Body of pancreas (tissue), 4 donors: Measurements from ENCODE around the gene SLC39A1.

ENCODE experiments used
- POLR2A ChIP-seq, 3 donors: fragments of 450-650 bp; IDR thresholded peaks; one replicate each; pipeline ENCODE4 v1.6.1; 2016; ENCODE audit warnings: antibody characterized with exemption in 3 of 3, mild to moderate bottlenecking in 2 of 3
- TF ChIP-seq, protein P1 (sequence below), 7 experiments: fragments of 450-650 bp in 4 of 7; fragments of 200-600 bp in 3 of 7; sonication (generic) in 3 of 7; IDR thresholded peaks; one replicate each; pipeline ENCODE4 v1.5.1; 2016 to 2019; ENCODE audit warnings: antibody characterized with exemption in 7 of 7

DNA sequence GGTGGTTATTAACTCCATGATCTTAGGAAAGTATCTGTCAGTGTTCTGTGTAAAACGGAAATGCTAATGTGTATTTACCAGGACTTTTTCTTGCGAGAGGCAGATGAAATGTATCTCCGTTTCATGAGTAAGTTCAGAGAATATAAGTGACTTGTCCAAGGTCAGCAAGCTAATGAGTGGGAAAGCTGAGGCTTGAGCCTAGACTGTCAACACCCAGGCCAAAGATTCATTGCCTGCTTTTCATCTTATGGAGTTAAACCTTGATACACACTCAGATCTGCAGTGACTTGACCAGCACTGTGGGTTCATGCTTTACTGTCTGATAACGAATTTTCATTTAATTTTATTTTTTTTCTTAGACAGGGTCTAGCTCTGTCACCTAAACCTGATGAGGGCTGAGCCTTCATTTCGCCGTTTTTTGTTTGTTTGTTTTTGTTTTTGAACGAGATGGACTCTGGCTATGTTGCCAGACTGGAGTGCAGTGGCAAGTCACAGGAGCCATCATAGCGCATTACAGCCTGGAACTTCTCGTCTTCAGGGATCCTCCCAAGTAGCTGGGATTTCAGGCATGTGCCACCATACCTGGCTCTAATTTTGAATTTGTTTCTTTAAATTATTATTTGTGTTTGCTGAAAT is 15.1 kb upstream of the SLC39A1 start:
- TF ChIP-seq, protein P1, sequence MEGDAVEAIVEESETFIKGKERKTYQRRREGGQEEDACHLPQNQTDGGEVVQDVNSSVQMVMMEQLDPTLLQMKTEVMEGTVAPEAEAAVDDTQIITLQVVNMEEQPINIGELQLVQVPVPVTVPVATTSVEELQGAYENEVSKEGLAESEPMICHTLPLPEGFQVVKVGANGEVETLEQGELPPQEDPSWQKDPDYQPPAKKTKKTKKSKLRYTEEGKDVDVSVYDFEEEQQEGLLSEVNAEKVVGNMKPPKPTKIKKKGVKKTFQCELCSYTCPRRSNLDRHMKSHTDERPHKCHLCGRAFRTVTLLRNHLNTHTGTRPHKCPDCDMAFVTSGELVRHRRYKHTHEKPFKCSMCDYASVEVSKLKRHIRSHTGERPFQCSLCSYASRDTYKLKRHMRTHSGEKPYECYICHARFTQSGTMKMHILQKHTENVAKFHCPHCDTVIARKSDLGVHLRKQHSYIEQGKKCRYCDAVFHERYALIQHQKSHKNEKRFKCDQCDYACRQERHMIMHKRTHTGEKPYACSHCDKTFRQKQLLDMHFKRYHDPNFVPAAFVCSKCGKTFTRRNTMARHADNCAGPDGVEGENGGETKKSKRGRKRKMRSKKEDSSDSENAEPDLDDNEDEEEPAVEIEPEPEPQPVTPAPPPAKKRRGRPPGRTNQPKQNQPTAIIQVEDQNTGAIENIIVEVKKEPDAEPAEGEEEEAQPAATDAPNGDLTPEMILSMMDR (IDR thresholded peaks at IDR 0.05) = no peak
- TF ChIP-seq POLR2A (IDR thresholded peaks at IDR 0.05) = no peak
